Vagina (tissue), 2 donors: ENCODE measurements around the gene FUBP3.

Experiments
- CTCF ChIP-seq, 3 experiments: fragments of 450-650 bp in 2 of 3; fragments of 200-600 bp in 1 of 3; sonication (generic) in 1 of 3; IDR thresholded peaks; one replicate each; pipeline ENCODE4 v1.5.1; 2017 to 2019; ENCODE audit warnings: antibody characterized with exemption in 3 of 3, mild to moderate bottlenecking in 2 of 3, moderate library complexity in 2 of 3
- POLR2AphosphoS5 ChIP-seq, 2 donors: sonication (generic); formaldehyde crosslinking; IDR thresholded peaks; one replicate each; pipeline ENCODE4 v1.9.0; 2017; ENCODE audit warnings: antibody characterized with exemption in 2 of 2, mild to moderate bottlenecking in 2 of 2, low read depth in 1 of 2; ENCODE audit not compliant: insufficient read depth in 1 of 2

- TF ChIP-seq POLR2AphosphoS5 (IDR thresholded peaks at IDR 0.05; ENCODE audit: insufficient read depth in 1 of 2, low read depth in 1 of 2) (no peak), CTCF (IDR thresholded peaks at IDR 0.05) (no peak)
Measured at GRCh38 chr9:130668196-130668595, 88.8 kb downstream of the FUBP3 start.
